ENCODE results near the gene VIL1.

The VIL1 gene

GRCh38 chr2:218418717-218419458 is at the start of gene VIL1:
VIL1 (plus strand) TSS chr2:218419123; CDS start chr2:218423779, 4,656 bp downstream.
- DNase-seq (ENCODE audit: low spot score): no peak

GRCh38 chr2:218369330-218369729 is 49.6 kb upstream of the VIL1 start:
- DNase-seq (ENCODE audit: low spot score): no peak

GRCh38 chr2:218370410-218371063 is 48.4 kb upstream of the VIL1 start:
- DNase-seq (ENCODE audit: low spot score): no peak

- DNase-seq (ENCODE audit: low spot score): no peak
Measured at GRCh38 chr2:218371983-218372350, 47.0 kb upstream of the VIL1 start.

GRCh38 chr2:218374795-218375194 is 44.1 kb upstream of the VIL1 start:
- DNase-seq (ENCODE audit: low spot score): no peak

GRCh38 chr2:218375212-218375611 is 43.7 kb upstream of the VIL1 start:
- DNase-seq (ENCODE audit: low spot score): no peak

GRCh38 chr2:218378053-218378452 is 40.9 kb upstream of the VIL1 start:
- DNase-seq (ENCODE audit: low spot score): no peak

- no peak for DNase-seq (ENCODE audit: low spot score)
Measured at GRCh38 chr2:218381916-218382366, 37.0 kb upstream of the VIL1 start, which contains the start of gene SLC11A1. SLC11A1 (plus strand) TSS chr2:218382273; CDS start chr2:218382369, 96 bp downstream.

- DNase-seq (ENCODE audit: low spot score): no peak
Measured at GRCh38 chr2:218382785-218383184, 36.1 kb upstream of the VIL1 start.

GRCh38 chr2:218383892-218384519 is 34.9 kb upstream of the VIL1 start:
- DNase-seq (ENCODE audit: low spot score): no peak

GRCh38 chr2:218384975-218385374 is 33.9 kb upstream of the VIL1 start:
- no peak for DNase-seq (ENCODE audit: low spot score)

- DNase-seq (ENCODE audit: low spot score): no peak
Measured at GRCh38 chr2:218386505-218387368, 32.2 kb upstream of the VIL1 start.

- no peak for DNase-seq (ENCODE audit: low spot score)
Measured at GRCh38 chr2:218387369-218388194, 31.3 kb upstream of the VIL1 start.

GRCh38 chr2:218389333-218390150 is 29.4 kb upstream of the VIL1 start:
- DNase-seq (ENCODE audit: low spot score): no peak

GRCh38 chr2:218391202-218391601 is 27.7 kb upstream of the VIL1 start:
- DNase-seq (ENCODE audit: low spot score): no peak

- DNase-seq (ENCODE audit: low spot score): no peak
Measured at GRCh38 chr2:218392459-218392858, 26.5 kb upstream of the VIL1 start.

- no peak for DNase-seq (ENCODE audit: low spot score)
Measured at GRCh38 chr2:218392891-218393462, 25.9 kb upstream of the VIL1 start.

- DNase-seq (ENCODE audit: low spot score): no peak
Measured at GRCh38 chr2:218393750-218394290, 25.1 kb upstream of the VIL1 start.

GRCh38 chr2:218394298-218395089 is 24.4 kb upstream of the VIL1 start:
- no peak for DNase-seq (ENCODE audit: low spot score)
